ENCODE measurements around the gene MCC. TPM values are rescaled to one million over a fixed set of nuclear protein-coding genes. Genes with fewer than 3 reads are reported as not detected.

MCC gene
- total and polyA plus RNA-seq, 2 donors (not counting 1 experiment from before 2014, with no cell fraction given) = 0.09 to 0.32 TPM

DNA sequence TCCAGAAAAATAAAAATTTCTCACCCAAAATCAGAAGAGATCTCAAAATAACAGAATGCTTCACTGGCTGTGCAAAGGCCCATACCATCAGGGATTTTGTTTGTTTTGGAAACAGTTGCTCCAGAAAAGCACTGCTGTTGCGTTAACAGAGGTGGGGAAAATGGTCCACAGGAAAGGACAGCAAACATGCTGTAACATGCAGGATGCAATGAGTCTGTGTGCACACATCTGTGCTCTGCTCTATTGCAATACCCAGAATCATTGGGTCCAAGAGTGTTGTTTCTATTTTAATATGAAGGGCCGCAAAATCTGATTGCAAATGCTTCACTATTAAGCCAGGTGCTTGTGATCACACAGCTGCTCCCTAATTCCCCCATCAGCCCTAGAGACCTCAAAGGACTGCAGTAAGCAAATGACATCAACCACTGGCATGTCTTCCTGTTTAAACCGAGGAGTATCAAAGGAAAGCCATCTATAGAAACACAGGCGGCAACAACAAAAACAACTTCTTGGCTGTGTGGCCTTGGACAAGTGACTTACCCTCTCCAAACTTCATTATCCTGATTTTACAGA is 370.6 kb downstream of the MCC start:
- no peaks in the 10 kb centered on the region for H3K79me2 ChIP-seq (ENCODE audit: control insufficient read depth, insufficient read depth, low read length)
- ATAC-seq (ENCODE audit: low read depth) = no peak
- intact Hi-C loops (cut with micrococcal nuclease) = no loop called here
- H3K4me1 ChIP-seq (ENCODE audit: control insufficient read depth in 2 of 2, insufficient read depth in 2 of 2, low read length in 2 of 2) = no peaks in the 10 kb centered on the region
- Mint-ChIP-seq H3K4me1 (no peaks in the 10 kb centered on the region), H3K27me3 (peaks cover 10% of the 10 kb centered on the region), H3K9me3 (ENCODE audit: insufficient read depth) (no peaks in the 10 kb centered on the region), H3K4me3 (no peak overlapping the region), H3K27ac (no peak overlapping the region)
- no peak overlapping the region for H3K4me3 ChIP-seq (ENCODE audit: control extremely low read depth in 1 of 5, extremely low read depth in 1 of 5, insufficient read depth in 1 of 5, low read depth in 2 of 5, low read length in 4 of 5)
- ChIA-PET POLR2A (no interaction called here), CTCF (no interaction called here)
- H3K9me3 ChIP-seq (ENCODE audit: control extremely low read depth in 1 of 3, control insufficient read depth in 2 of 3, insufficient read depth in 1 of 3, low read length in 2 of 3) = peaks cover 0 to 5% (median 0%) of the 10 kb centered on the region in 3 donors
- no peak overlapping the region for H3K9ac ChIP-seq (ENCODE audit: low read length)
- no peaks in the 10 kb centered on the region for H3K36me3 ChIP-seq (replicated peaks in 1 of 2; ENCODE audit: control extremely low read depth in 1 of 2, control insufficient read depth in 1 of 2, extremely low read depth in 1 of 2, insufficient read depth in 2 of 2, low read length in 1 of 2)
- no peak overlapping the region for H3K4me2 ChIP-seq (replicated peaks; ENCODE audit: low read depth, low read length, poor library complexity, severe bottlenecking)
- H3K27me3 ChIP-seq (replicated peaks in 1 of 4; ENCODE audit: control extremely low read depth in 1 of 4, control insufficient read depth in 3 of 4, insufficient read depth in 4 of 4, low read length in 3 of 4) = peaks cover 0 to 8% (median 3%) of the 10 kb centered on the region in 4 experiments
- H3K27ac ChIP-seq (ENCODE audit: low read length in 2 of 2) = no peak overlapping the region
- TF ChIP-seq, protein P1, sequence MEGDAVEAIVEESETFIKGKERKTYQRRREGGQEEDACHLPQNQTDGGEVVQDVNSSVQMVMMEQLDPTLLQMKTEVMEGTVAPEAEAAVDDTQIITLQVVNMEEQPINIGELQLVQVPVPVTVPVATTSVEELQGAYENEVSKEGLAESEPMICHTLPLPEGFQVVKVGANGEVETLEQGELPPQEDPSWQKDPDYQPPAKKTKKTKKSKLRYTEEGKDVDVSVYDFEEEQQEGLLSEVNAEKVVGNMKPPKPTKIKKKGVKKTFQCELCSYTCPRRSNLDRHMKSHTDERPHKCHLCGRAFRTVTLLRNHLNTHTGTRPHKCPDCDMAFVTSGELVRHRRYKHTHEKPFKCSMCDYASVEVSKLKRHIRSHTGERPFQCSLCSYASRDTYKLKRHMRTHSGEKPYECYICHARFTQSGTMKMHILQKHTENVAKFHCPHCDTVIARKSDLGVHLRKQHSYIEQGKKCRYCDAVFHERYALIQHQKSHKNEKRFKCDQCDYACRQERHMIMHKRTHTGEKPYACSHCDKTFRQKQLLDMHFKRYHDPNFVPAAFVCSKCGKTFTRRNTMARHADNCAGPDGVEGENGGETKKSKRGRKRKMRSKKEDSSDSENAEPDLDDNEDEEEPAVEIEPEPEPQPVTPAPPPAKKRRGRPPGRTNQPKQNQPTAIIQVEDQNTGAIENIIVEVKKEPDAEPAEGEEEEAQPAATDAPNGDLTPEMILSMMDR (IDR thresholded peaks at IDR 0.05) = no peak
- no peak for TF ChIP-seq EZH2 (IDR thresholded peaks at IDR 0.05; ENCODE audit: borderline replicate concordance, insufficient read depth, low read depth, low read length, poor library complexity, severe bottlenecking)
- H2AFZ ChIP-seq (ENCODE audit: insufficient read depth, low read depth, low read length, poor library complexity, severe bottlenecking) = no peak overlapping the region
- H4K20me1 ChIP-seq (ENCODE audit: control insufficient read depth, insufficient read depth, low read length, poor library complexity, severe bottlenecking) = no peaks in the 10 kb centered on the region
- WGBS (ENCODE audit: insufficient coverage) = 65% methylated on average over 2 of the region's 4 CpGs
- no peak for DNase-seq

DNA sequence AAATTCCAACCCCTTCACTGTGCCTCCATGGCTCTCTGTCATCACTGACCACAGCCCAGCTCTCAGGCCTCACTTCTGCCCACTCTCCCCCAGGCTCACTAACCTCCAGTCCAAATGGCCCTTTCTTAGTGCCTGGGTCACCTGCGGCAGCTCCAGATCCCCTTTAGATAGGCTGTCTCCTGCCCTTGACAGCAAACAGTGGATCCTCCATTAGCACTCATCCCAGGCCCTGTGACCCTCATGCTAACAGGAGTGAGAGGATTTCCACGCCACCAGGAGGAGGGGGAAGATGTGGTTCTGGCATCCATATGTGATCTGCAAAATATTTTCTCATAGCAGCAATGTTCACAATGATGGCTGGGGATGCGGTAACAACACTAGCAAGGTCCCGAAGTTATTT is 372.3 kb downstream of the MCC start:
- WGBS (ENCODE audit: insufficient coverage) = no CpG with 5 or more reads among the region's 4 CpGs
- Histone ChIP-seq H3K4me1 (ENCODE audit: control insufficient read depth in 2 of 2, insufficient read depth in 2 of 2, low read length in 2 of 2) (no peaks in the 10 kb centered on the region), H4K20me1 (ENCODE audit: control insufficient read depth, insufficient read depth, low read length, poor library complexity, severe bottlenecking) (no peaks in the 10 kb centered on the region), H3K27ac (ENCODE audit: low read length in 2 of 2) (no peak overlapping the region), H3K9me3 (ENCODE audit: control extremely low read depth in 1 of 3, control insufficient read depth in 2 of 3, insufficient read depth in 1 of 3, low read length in 2 of 3) (peaks cover 0 to 5% (median 0%) of the 10 kb centered on the region in 3 donors), H3K4me3 (ENCODE audit: control extremely low read depth in 1 of 5, extremely low read depth in 1 of 5, insufficient read depth in 1 of 5, low read depth in 2 of 5, low read length in 4 of 5) (no peak overlapping the region), H2AFZ (ENCODE audit: insufficient read depth, low read depth, low read length, poor library complexity, severe bottlenecking) (no peak overlapping the region), H3K36me3 (replicated peaks in 1 of 2; ENCODE audit: control extremely low read depth in 1 of 2, control insufficient read depth in 1 of 2, extremely low read depth in 1 of 2, insufficient read depth in 2 of 2, low read length in 1 of 2) (no peaks in the 10 kb centered on the region), H3K79me2 (ENCODE audit: control insufficient read depth, insufficient read depth, low read length) (no peaks in the 10 kb centered on the region), H3K27me3 (replicated peaks in 1 of 4; ENCODE audit: control extremely low read depth in 1 of 4, control insufficient read depth in 3 of 4, insufficient read depth in 4 of 4, low read length in 3 of 4) (peaks cover 0 to 8% (median 1%) of the 10 kb centered on the region in 4 experiments), H3K4me2 (replicated peaks; ENCODE audit: low read depth, low read length, poor library complexity, severe bottlenecking) (no peak overlapping the region), H3K9ac (ENCODE audit: low read length) (no peak overlapping the region)
- POLR2A ChIA-PET = no interaction called here
- intact Hi-C loops (cut with micrococcal nuclease) = no loop called here
- ATAC-seq (ENCODE audit: low read depth) (no peak), DNase-seq (no peak)
- H3K4me3 Mint-ChIP-seq = no peak overlapping the region
- H3K27me3 Mint-ChIP-seq = peaks cover 14% of the 10 kb centered on the region
- H3K9me3 Mint-ChIP-seq (ENCODE audit: insufficient read depth) = no peaks in the 10 kb centered on the region
- H3K4me1 Mint-ChIP-seq = no peaks in the 10 kb centered on the region
- CTCF ChIA-PET = no interaction called here
- H3K27ac Mint-ChIP-seq = no peak overlapping the region
- TF ChIP-seq EZH2 (IDR thresholded peaks at IDR 0.05; ENCODE audit: borderline replicate concordance, insufficient read depth, low read depth, low read length, poor library complexity, severe bottlenecking) = no peak
- TF ChIP-seq, protein P1 (IDR thresholded peaks at IDR 0.05) = no peak

All from B cell (primary cell).